Measurements from ENCODE around the gene NUP43. TPM values are rescaled to one million over a fixed set of nuclear protein-coding genes. Genes with fewer than 3 reads are reported as not detected.

The NUP43 gene
- total and polyA plus RNA-seq, 4 donors, result 3.6 to 32.1 (median 19.6) TPM

- H3K4me1 ChIP-seq (ENCODE audit: control insufficient read depth in 1 of 2, insufficient read depth in 2 of 2, low read length in 2 of 2), result no peaks in the 10 kb centered on the region
- peak within 1 kb of the TSS; percentile 71 to 86 for H3K27ac ChIP-seq (ENCODE audit: low read depth in 1 of 2, low read length in 2 of 2)
- H3K9me3 ChIP-seq (ENCODE audit: control insufficient read depth, low read length), result no peaks in the 10 kb centered on the region
- intact Hi-C loops (cut with DNase I), result loop anchor here in 1 of 2 donors (10.0 kb wide), 1 partner anchor 73 kb away; the partner anchor contains the start of gene KATNA1
- no peaks in the 10 kb centered on the region for H3K27me3 ChIP-seq (ENCODE audit: control insufficient read depth in 1 of 2, insufficient read depth in 2 of 2, low read length in 1 of 2)
- peak; percentile 96 for ATAC-seq (ENCODE audit: low FRiP score)
- 0% methylated on average over 64 to 82 of the region's 82 CpGs for WGBS, 2 donors
- no peaks in the 10 kb centered on the region for H3K36me3 ChIP-seq (ENCODE audit: control insufficient read depth in 1 of 2, insufficient read depth in 2 of 2, low read length in 1 of 2)
- peak within 1 kb of the TSS; percentile 58 to 69 for H3K4me3 ChIP-seq (ENCODE audit: low read length in 2 of 2)
- peak; percentile 95 to 97 for DNase-seq
Measured at GRCh38 chr6:149717588-149718458, 28.5 kb downstream of the NUP43 start, which contains the start of gene LATS1. LATS1 (minus strand) TSS chr6:149718101; CDS start chr6:149702126, 15,975 bp downstream.

GRCh38 chr6:149717255-149717587 is 29.1 kb downstream of the NUP43 start:
- Histone ChIP-seq H3K9me3 (ENCODE audit: control insufficient read depth, low read length) (no peaks in the 10 kb centered on the region), H3K27ac (ENCODE audit: low read depth in 1 of 2, low read length in 2 of 2) (peak overlapping the region; percentile 44 to 86), H3K36me3 (ENCODE audit: control insufficient read depth in 1 of 2, insufficient read depth in 2 of 2, low read length in 1 of 2) (no peaks in the 10 kb centered on the region), H3K4me3 (ENCODE audit: low read length in 2 of 2) (peak overlapping the region; percentile 58 to 69), H3K4me1 (ENCODE audit: control insufficient read depth in 1 of 2, insufficient read depth in 2 of 2, low read length in 2 of 2) (no peaks in the 10 kb centered on the region), H3K27me3 (ENCODE audit: control insufficient read depth in 1 of 2, insufficient read depth in 2 of 2, low read length in 1 of 2) (no peaks in the 10 kb centered on the region)
- no peak for DNase-seq
- intact Hi-C loops (cut with DNase I), result loop anchor here in 1 of 2 donors (10.0 kb wide), 1 partner anchor 72 kb away; the partner anchor contains the start of gene KATNA1
- WGBS, 2 donors, result 0 to 2% methylated on average over 9 of the region's 9 CpGs
- ATAC-seq (ENCODE audit: low FRiP score), result peak; percentile 3

DNA sequence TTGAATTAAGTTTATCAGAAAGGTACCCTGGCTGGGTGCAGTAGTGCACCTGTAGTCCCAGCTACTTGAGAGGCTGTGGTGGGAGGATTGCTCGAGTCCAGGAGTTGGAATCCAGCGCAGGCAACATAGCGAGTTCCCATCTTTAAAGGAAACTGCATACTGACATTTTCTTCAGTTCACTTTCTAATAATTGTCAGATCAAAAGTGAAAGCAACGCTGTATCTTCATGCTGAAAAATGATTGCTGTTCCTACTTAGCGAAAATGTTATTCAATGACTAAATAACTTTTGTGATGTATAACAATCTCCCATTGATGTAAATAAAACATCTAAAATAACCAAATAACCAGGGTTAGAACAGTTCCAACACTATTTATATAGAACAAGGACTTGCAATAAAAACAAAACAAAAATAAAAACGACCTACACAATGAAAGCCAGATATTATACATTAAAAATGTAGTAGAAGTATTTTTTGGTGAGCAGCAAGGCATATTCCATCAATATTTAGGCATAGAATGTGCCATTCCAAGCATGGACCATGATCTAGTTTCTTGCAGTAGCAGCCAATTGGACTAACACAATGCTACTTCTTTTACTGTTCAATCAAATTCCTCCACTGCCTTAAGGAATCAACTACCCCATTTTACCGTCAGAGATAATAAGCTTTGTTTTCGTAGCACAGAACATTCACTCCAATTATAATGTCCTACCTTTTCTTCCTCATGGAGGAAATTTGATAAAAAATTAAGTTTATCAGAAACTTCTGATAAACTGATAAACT is 30.0 kb downstream of the NUP43 start:
- Histone ChIP-seq H3K27me3 (ENCODE audit: control insufficient read depth in 1 of 2, insufficient read depth in 2 of 2, low read length in 1 of 2) (no peaks in the 10 kb centered on the region), H3K9me3 (ENCODE audit: control insufficient read depth, low read length) (no peaks in the 10 kb centered on the region), H3K4me3 (ENCODE audit: low read length in 2 of 2) (peak overlapping the region in 1 of 2 donors; percentile 37), H3K36me3 (ENCODE audit: control insufficient read depth in 1 of 2, insufficient read depth in 2 of 2, low read length in 1 of 2) (no peaks in the 10 kb centered on the region), H3K4me1 (ENCODE audit: control insufficient read depth in 1 of 2, insufficient read depth in 2 of 2, low read length in 2 of 2) (peaks cover 0 to 2% of the 10 kb centered on the region in 2 donors), H3K27ac (ENCODE audit: low read depth in 1 of 2, low read length in 2 of 2) (no peak overlapping the region)
- ATAC-seq (ENCODE audit: low FRiP score) (no peak), DNase-seq (no peak)
- intact Hi-C loops (cut with DNase I), result loop anchor here in 1 of 2 donors (10.0 kb wide), 1 partner anchor 72 kb away; the partner anchor contains the start of gene KATNA1
- 27 to 31% methylated on average over 8 of the region's 8 CpGs for WGBS, 2 donors

GRCh38 chr6:149714442-149714841 is 31.9 kb downstream of the NUP43 start:
- WGBS, 2 donors, result 95 to 97% methylated on average over 1 of the region's 1 CpG
- Histone ChIP-seq H3K9me3 (ENCODE audit: control insufficient read depth, low read length) (no peaks in the 10 kb centered on the region), H3K27me3 (ENCODE audit: control insufficient read depth in 1 of 2, insufficient read depth in 2 of 2, low read length in 1 of 2) (no peaks in the 10 kb centered on the region), H3K36me3 (ENCODE audit: control insufficient read depth in 1 of 2, insufficient read depth in 2 of 2, low read length in 1 of 2) (no peaks in the 10 kb centered on the region), H3K27ac (ENCODE audit: low read depth in 1 of 2, low read length in 2 of 2) (no peak overlapping the region), H3K4me1 (ENCODE audit: control insufficient read depth in 1 of 2, insufficient read depth in 2 of 2, low read length in 2 of 2) (peaks cover 0 to 2% of the 10 kb centered on the region in 2 donors), H3K4me3 (ENCODE audit: low read length in 2 of 2) (no peak overlapping the region)
- intact Hi-C loops (cut with DNase I), result loop anchor here in 1 of 2 donors (10.0 kb wide), 1 partner anchor 70 kb away; the partner anchor contains the start of gene KATNA1
- DNase-seq, result no peak
- ATAC-seq (ENCODE audit: low FRiP score), result no peak

GRCh38 chr6:149711711-149712110 is 34.6 kb downstream of the NUP43 start:
- no peak for DNase-seq
- WGBS, 2 donors, result 97 to 98% methylated on average over 5 of the region's 5 CpGs
- intact Hi-C loops (cut with DNase I), result loop anchor here in 1 of 2 donors (10.0 kb wide), 1 partner anchor 67 kb away; the partner anchor contains the start of gene KATNA1
- no peaks in the 10 kb centered on the region for H3K36me3 ChIP-seq (ENCODE audit: control insufficient read depth in 1 of 2, insufficient read depth in 2 of 2, low read length in 1 of 2)
- no peak overlapping the region for H3K4me3 ChIP-seq (ENCODE audit: low read length in 2 of 2)
- no peaks in the 10 kb centered on the region for H3K27me3 ChIP-seq (ENCODE audit: control insufficient read depth in 1 of 2, insufficient read depth in 2 of 2, low read length in 1 of 2)
- no peak for ATAC-seq (ENCODE audit: low FRiP score)
- no peak overlapping the region for H3K27ac ChIP-seq (ENCODE audit: low read depth in 1 of 2, low read length in 2 of 2)
- H3K4me1 ChIP-seq (ENCODE audit: control insufficient read depth in 1 of 2, insufficient read depth in 2 of 2, low read length in 2 of 2), result peaks cover 0 to 2% of the 10 kb centered on the region in 2 donors
- no peaks in the 10 kb centered on the region for H3K9me3 ChIP-seq (ENCODE audit: control insufficient read depth, low read length)

GRCh38 chr6:149701714-149702113 is 44.6 kb downstream of the NUP43 start:
- no peaks in the 10 kb centered on the region for H3K27me3 ChIP-seq (ENCODE audit: control insufficient read depth in 1 of 2, insufficient read depth in 2 of 2, low read length in 1 of 2)
- peaks cover 0 to 2% of the 10 kb centered on the region in 2 donors for H3K36me3 ChIP-seq (ENCODE audit: control insufficient read depth in 1 of 2, insufficient read depth in 2 of 2, low read length in 1 of 2)
- H3K27ac ChIP-seq (ENCODE audit: low read depth in 1 of 2, low read length in 2 of 2), result no peak overlapping the region
- ATAC-seq (ENCODE audit: low FRiP score) (no peak), DNase-seq (no peak)
- H3K9me3 ChIP-seq (ENCODE audit: control insufficient read depth, low read length), result no peaks in the 10 kb centered on the region
- 55 to 72% methylated on average over 7 of the region's 7 CpGs for WGBS, 2 donors
- no peak overlapping the region for H3K4me3 ChIP-seq (ENCODE audit: low read length in 2 of 2)
- intact Hi-C loops (cut with DNase I), result no loop called here
- H3K4me1 ChIP-seq (ENCODE audit: control insufficient read depth in 1 of 2, insufficient read depth in 2 of 2, low read length in 2 of 2), result peaks cover 0 to 4% of the 10 kb centered on the region in 2 donors

GRCh38 chr6:149699150-149699549 is 47.2 kb downstream of the NUP43 start:
- DNase-seq (no peak), ATAC-seq (ENCODE audit: low FRiP score) (no peak)
- H3K4me1 ChIP-seq (ENCODE audit: control insufficient read depth in 1 of 2, insufficient read depth in 2 of 2, low read length in 2 of 2), result peaks cover 0 to 4% of the 10 kb centered on the region in 2 donors
- WGBS, 2 donors, result 96 to 98% methylated on average over 2 of the region's 2 CpGs
- H3K27me3 ChIP-seq (ENCODE audit: control insufficient read depth in 1 of 2, insufficient read depth in 2 of 2, low read length in 1 of 2), result no peaks in the 10 kb centered on the region
- H3K4me3 ChIP-seq (ENCODE audit: low read length in 2 of 2), result no peak overlapping the region
- H3K27ac ChIP-seq (ENCODE audit: low read depth in 1 of 2, low read length in 2 of 2), result no peak overlapping the region
- peaks cover 0 to 2% of the 10 kb centered on the region in 2 donors for H3K36me3 ChIP-seq (ENCODE audit: control insufficient read depth in 1 of 2, insufficient read depth in 2 of 2, low read length in 1 of 2)
- no peaks in the 10 kb centered on the region for H3K9me3 ChIP-seq (ENCODE audit: control insufficient read depth, low read length)
- intact Hi-C loops (cut with DNase I), result no loop called here

DNA sequence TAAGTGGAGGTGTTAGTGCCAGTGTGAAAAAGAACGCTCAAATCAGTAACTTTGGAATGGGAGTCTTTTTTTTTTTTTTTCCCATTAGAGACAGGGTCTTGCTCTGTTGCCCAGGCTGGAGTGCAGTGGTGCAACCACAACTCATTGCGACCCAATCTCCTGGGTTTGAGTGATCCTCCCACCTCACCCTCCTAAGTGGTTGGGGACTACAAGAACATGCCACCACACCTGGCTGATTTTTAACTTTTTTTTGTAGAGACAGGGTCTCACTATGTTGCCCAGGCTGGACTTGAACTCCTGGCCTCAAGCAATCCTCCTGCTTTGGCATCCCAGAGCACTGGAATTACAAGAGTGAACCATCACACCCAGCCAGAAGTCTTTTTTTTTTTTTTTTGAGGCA is 48.2 kb downstream of the NUP43 start:
- Histone ChIP-seq H3K4me3 (ENCODE audit: low read length in 2 of 2) (no peak overlapping the region), H3K4me1 (ENCODE audit: control insufficient read depth in 1 of 2, insufficient read depth in 2 of 2, low read length in 2 of 2) (peaks cover 0 to 4% of the 10 kb centered on the region in 2 donors), H3K27me3 (ENCODE audit: control insufficient read depth in 1 of 2, insufficient read depth in 2 of 2, low read length in 1 of 2) (no peaks in the 10 kb centered on the region), H3K36me3 (ENCODE audit: control insufficient read depth in 1 of 2, insufficient read depth in 2 of 2, low read length in 1 of 2) (peaks cover 0 to 2% of the 10 kb centered on the region in 2 donors), H3K9me3 (ENCODE audit: control insufficient read depth, low read length) (no peaks in the 10 kb centered on the region), H3K27ac (ENCODE audit: low read depth in 1 of 2, low read length in 2 of 2) (no peak overlapping the region)
- 96 to 97% methylated on average over 2 of the region's 2 CpGs for WGBS, 2 donors
- intact Hi-C loops (cut with DNase I), result no loop called here
- no peak for DNase-seq
- no peak for ATAC-seq (ENCODE audit: low FRiP score)

All from aorta (tissue), 5 donors.